OCI-LY1 (cell line): ENCODE results near the gene DNAJC6.

Experiments used
- H2AFZ ChIP-seq: fragments of 200-600 bp; sonication (generic), shearing (Covaris generic); 2 replicates; pipeline ENCODE4 v1.6.0; 2014; ENCODE audit warnings: antibody characterized with exemption, mild to moderate bottlenecking, low read length
- H3F3A ChIP-seq: fragments of 200-600 bp; sonication (generic), shearing (Covaris generic); 2 replicates; pipeline ENCODE4 v1.6.0; 2014; ENCODE audit warnings: mild to moderate bottlenecking, antibody characterized with exemption, low read length, moderate library complexity; ENCODE audit not compliant: insufficient read depth
- H3K27ac ChIP-seq: fragments of 200-600 bp; sonication (generic); 2 replicates; pipeline ENCODE4 v1.5.1; 2014; ENCODE audit warnings: low read length, mixed run types, mild to moderate bottlenecking, low read depth; ENCODE audit not compliant: poor library complexity, severe bottlenecking
- H3K27me3 ChIP-seq: fragments of 200-600 bp; sonication (generic); 2 replicates; pipeline ENCODE4 v1.6.0; 2014; ENCODE audit warnings: antibody characterized with exemption, mild to moderate bottlenecking, low read length, moderate library complexity; ENCODE audit not compliant: insufficient read depth
- H3K36me3 ChIP-seq: fragments of 200-600 bp; sonication (generic); 2 replicates; pipeline ENCODE4 v1.6.1; 2014; ENCODE audit warnings: mild to moderate bottlenecking, antibody characterized with exemption, low read length, moderate library complexity, mixed read lengths; ENCODE audit not compliant: insufficient read depth
- H3K4me1 ChIP-seq: fragments of 200-600 bp; sonication (generic); 2 replicates; pipeline ENCODE4 v1.5.1; 2014; ENCODE audit warnings: mild to moderate bottlenecking, low read length, moderate library complexity; ENCODE audit not compliant: insufficient read depth, severe bottlenecking
- H3K4me2 ChIP-seq: fragments of 200-600 bp; sonication (generic), shearing (Covaris generic); 2 replicates; pipeline ENCODE4 v1.6.1; 2014; ENCODE audit warnings: low read length
- H3K4me3 ChIP-seq: fragments of 200-600 bp; sonication (generic); 2 replicates; pipeline ENCODE4 v1.5.1; 2014; ENCODE audit warnings: low read length, low read depth, mild to moderate bottlenecking, mixed read lengths; ENCODE audit not compliant: poor library complexity, severe bottlenecking
- H3K79me2 ChIP-seq: fragments of 200-600 bp; shearing (Covaris generic); 2 replicates; pipeline ENCODE4 v1.6.1; 2016; ENCODE audit warnings: mixed run types, low read length, mixed read lengths; ENCODE audit not compliant: insufficient read depth
- H3K9ac ChIP-seq: fragments of 200-600 bp; sonication (generic), shearing (Covaris generic); 2 replicates; pipeline ENCODE4 v1.6.1; 2014; ENCODE audit warnings: mild to moderate bottlenecking, low read length, mixed read lengths
- H3K9me2 ChIP-seq: fragments of 200-600 bp; sonication (generic), shearing (Covaris generic); 2 replicates; pipeline ENCODE4 v1.6.1; 2014; ENCODE audit warnings: low read depth, mild to moderate bottlenecking, low read length, mixed read lengths
- H3K9me3 ChIP-seq: fragments of 200-600 bp; shearing (Covaris generic); 2 replicates; pipeline ENCODE4 v1.6.1; 2014; ENCODE audit warnings: low read length, mixed read lengths
- H4K20me1 ChIP-seq: fragments of 200-600 bp; sonication (generic), shearing (Covaris generic); 2 replicates; pipeline ENCODE4 v1.6.0; 2016; ENCODE audit warnings: mild to moderate bottlenecking, low read length; ENCODE audit not compliant: insufficient read depth
- CTCF ChIP-seq: fragments of 200-600 bp; sonication (generic), shearing (Covaris generic); IDR thresholded peaks from 2 replicates; pipeline ENCODE4 v1.5.1; 2017; ENCODE audit warnings: mild to moderate bottlenecking, antibody characterized with exemption, low read length, moderate library complexity, mixed read lengths
- EZH2 ChIP-seq: fragments of 200-600 bp; sonication (generic), shearing (Covaris generic); IDR thresholded peaks from 2 replicates; pipeline ENCODE4 v1.8.0; 2017; ENCODE audit warnings: borderline replicate concordance, mixed run types, mild to moderate bottlenecking, antibody characterized with exemption, low read length, moderate library complexity, mixed read lengths

The DNAJC6 gene

GRCh38 chr1:65459397-65459768, 150.0 kb downstream of the DNAJC6 start:
- Histone ChIP-seq H3K79me2 (no peaks in the 10 kb centered on the region), H2AFZ (no peak overlapping the region), H3F3A (no peaks in the 10 kb centered on the region), H3K9me3 (no peaks in the 10 kb centered on the region), H3K4me2 (no peak overlapping the region), H3K9me2 (no peaks in the 10 kb centered on the region), H4K20me1 (no peaks in the 10 kb centered on the region), H3K27me3 (no peaks in the 10 kb centered on the region), H3K27ac (no peak overlapping the region), H3K36me3 (no peaks in the 10 kb centered on the region), H3K4me1 (no peaks in the 10 kb centered on the region), H3K4me3 (no peak overlapping the region), H3K9ac (no peak overlapping the region)
- TF ChIP-seq CTCF: peak; percentile 74
- no peak for TF ChIP-seq EZH2
